HG02588 (cell line): ENCODE results near the gene SMC3.

ENCODE experiments used
- ATAC-seq: cut with Tn5 transposase; IDR thresholded peaks from one replicate; pipeline ENCODE4 v1.9.1; 2021; ENCODE audit warnings: mild to moderate bottlenecking, moderate library complexity; ENCODE audit not compliant: unreplicated experiment

Gene SMC3

DNA sequence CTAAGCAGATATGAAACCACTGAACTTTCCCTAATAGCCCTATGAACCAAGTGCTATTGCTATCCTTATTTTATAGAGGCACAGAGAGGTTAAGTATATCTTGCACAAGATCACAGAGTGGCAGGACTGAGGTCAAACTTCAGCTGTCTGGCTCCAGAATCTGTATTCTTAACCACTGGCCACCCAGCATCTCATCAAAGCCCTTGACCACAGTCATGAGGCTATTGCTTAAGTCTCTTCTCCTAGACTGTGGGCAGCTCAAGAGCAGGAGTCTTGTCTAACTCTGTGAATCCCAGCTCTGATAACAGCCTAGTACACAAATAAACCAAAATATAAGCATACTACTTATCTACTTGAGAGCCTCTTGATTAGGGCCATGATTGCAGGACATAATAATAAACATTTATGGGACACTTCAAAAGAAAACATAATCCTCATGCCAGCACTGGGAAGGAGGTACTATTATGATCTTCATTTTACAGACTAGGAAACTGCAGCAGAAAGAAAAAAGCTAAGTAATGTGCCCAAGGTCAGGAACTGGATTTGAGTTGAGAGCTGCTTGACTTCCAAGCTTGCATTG lies 22.4 kb upstream of the SMC3 start:
- no peak for ATAC-seq

DNA sequence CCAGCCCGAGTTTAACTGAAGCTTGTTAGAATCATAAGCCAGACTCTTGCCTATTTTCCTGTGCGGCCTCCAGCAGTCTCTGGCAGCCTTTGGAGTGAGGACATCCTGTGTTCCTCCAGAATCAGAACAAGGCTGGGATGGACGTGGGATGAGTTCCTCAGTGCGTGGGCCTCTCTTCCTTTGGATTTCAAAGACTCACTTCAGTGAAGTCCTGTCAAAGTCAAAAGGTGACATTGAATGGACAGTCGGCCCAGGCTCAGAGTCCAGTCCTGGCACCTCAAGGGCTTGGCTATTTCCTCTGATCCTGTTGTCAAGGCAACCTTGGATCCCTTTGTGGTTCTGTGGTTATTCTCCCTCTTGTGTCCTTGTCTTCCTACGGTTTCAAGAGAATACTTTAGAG lies 21.4 kb upstream of the SMC3 start:
- ATAC-seq, result no peak

DNA sequence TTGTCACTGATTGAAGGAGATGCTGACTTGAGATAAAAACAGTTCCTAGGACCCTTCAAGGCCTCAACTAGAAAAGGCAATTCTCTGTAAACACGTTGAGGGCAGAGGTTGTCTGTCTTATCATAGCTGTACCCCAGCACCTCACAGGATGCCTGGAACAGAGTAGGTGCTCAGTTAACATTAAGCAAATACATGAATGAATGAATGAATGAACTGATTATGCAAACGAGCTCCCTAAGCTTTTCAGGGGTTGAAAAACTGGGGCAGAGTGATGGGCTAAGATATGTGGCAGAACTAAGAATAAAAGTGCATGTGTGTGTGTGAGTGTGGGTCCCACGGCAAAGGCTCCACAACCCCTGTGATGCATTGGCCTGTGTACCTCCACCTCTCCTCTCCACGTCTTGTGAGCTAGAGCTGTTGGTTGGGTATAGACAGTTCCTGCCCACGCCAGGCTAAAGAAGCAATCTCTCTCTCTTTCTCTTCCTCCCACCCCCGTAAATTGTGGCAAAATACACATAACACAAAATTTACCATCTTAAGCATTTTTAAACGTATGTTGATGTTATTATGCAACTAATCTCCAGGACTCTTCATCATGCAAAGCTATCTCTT lies 20.9 kb upstream of the SMC3 start:
- no peak for ATAC-seq

DNA sequence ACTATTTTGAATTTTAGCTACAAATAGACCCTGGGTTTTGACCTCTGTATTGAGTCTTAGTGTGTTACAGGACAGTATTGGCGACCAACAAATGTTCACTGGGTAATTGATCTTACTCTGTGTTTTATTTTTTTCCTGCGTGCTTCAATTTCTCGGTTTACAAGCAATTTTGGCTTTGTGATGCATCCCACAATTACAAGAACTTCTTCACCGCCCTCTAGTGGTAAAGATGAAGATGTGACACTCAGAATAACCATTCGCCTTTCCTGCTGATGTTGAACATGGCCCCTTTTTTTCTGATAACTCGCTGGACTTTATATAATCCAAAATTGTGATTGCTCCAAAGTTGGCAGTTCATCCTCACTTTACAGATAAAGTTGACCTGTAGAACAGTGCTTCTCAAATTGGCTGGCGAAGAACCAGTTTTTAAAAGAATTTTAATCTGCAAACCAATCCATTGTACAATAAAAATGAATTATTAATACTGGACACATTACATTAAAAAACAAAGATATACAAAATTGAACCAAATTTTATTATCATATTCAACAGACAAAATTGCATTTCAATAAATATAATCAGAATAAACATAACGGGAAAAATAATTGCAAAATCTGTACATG lies 20.2 kb upstream of the SMC3 start:
- no peak for ATAC-seq

DNA sequence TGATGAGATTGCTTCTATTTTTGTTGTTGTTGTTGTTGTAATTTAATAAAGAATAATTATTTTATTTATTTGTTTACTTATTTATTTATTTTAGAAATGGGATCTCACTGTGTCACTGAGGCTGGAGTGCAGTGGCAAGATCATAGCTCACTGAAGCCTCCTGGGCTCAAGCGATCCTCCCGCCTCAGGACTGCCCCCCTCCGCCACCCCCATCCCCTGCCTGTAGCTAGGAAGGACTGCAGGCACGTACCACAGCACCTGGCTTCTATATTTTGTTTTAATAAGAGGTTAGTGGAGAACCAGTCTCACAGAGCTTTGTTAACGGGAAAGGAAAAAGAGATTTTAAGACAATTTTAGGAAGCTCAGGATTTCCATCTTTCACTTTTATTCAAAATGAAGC lies 19.5 kb upstream of the SMC3 start:
- no peak for ATAC-seq

DNA sequence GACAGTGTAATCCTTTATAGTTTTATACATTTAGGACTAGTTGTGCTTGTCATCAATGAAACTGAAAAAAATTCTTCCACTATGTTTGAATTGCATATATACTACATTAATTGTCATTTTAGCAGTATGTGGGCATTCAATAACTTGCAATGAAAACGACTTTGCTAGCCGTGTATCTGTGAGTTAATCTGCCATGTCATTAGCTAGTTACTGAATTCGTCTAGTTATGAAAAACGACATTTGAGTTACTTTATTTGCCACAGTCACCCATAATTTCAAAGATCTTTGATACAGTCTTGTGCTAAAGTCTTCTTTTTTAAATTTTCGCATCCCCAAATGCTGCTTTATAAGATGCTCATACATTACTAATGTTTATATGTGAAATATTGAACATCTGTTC lies 18.3 kb upstream of the SMC3 start:
- ATAC-seq, result no peak

DNA sequence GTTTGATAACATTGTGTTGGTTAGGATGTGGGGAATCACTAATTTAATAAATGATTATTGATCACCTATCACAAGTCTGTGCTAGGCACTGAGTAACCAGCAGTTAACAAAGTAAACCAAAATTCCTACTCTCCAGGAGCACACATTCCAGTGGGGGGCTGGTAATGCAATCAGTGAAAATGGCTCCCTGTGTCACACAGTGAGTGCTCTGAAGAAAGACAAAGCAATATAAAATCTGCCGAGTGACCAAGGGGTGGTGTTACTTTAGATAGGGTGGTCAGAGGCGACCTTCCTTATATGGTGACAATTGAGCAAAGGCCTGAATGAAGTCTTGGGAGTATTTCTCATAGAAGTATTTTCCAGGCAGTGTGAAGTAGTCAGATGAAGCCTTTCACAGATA lies 13.6 kb upstream of the SMC3 start:
- no peak for ATAC-seq

DNA sequence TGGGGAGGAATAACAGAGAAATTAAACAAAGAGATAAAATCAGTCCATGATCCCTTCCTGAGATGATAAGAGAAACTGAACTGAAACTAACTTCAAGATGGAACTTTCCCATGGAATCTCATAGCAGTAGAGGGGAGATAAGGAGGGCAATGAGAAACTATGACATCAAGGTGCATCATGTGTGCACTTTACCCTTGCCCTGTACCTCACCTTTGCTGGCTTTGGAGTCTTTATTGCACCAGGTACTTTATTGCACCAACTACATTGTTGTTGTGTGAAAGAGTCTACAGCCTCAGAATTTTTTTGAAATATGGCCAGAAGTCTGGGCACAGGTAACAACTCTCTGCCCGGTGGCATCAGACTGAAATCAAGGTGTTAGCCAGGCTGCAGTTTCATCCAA lies 11.2 kb upstream of the SMC3 start:
- ATAC-seq, result no peak

DNA sequence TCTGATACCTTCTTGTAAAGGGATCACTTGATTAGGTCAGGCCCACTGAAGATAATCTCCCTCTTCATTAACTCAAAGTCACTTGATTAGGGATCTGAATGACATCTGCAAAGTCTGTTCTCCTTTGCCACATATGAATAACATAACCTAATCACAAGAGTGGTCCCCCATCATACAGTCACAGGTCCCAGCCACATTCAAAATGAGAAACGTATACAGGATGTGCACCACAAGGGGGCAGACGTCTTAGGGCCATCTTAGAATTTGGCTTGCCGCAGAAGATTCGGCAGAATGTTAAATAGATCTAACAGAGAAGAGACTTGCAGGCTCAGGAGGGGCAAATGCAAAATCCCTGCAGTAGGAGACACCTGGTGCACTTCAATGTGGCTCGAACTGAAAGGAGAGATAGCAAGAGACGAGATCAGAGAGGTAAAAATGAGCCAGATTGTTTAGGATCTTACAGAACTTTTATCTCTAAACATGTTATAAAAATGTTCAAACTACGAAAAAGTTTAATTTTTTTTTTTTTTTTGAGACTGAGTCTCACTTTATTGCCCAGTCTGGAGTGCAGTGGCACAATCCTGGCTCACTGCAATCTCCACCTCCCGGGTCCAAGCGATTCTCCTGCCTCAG lies 10.4 kb upstream of the SMC3 start:
- no peak for ATAC-seq

DNA sequence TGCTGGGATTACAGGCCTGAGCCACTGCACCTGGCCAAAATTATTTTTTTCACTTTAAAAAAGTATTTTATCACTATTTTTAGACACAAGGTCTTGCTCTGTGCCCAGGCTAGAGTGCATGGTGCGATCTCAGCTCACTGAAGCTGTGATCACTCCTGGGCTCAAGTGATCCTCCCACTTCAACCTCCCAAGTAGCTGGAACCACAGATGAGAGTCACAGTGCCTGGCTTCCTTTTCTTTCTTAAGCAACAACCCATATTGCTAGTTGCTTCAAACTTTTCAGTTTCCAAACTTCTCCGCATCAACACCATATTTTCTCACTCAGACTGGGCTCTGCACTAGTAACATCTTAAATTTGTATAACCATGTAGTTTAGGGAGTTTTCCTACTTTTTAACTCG lies 9.5 kb upstream of the SMC3 start:
- ATAC-seq, result no peak

DNA sequence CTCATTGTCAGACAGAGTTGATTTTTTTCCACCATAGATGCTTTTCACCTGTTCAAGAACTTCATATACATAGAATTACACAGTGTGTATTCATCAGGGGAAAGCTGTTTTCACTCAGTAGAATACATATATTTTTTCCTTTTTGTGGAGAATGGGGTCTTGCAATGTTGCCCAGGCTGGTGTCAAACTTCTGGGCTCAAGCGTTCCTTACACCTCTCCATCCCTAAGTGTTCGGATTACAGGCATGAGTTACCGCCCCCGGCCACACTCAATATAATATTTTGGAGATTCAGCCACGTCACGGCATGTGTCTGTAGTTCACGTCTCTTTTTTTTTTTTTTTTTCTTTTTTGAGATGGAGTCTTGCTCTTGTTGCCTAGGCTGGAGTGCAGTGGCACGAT lies 7.5 kb upstream of the SMC3 start:
- ATAC-seq, result no peak

DNA sequence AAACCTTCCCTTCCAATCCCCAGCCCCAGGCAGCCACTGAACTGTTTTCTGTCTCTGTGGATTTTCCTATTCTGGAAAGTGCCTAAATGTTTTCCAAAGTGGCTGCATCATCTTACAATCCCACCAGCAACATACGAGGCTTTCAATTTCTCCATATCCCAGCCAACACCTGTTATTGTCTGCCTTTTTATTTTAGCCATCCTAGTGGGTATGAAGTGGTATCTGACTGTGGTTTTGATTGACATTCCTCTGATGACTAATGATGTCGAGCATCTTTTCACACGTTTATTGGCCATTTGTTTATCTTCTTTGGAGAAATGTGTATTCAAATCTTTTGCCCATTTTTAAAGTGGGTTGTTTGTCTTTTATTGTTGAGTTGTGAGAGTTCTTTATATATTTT lies 6.2 kb upstream of the SMC3 start:
- no peak for ATAC-seq

DNA sequence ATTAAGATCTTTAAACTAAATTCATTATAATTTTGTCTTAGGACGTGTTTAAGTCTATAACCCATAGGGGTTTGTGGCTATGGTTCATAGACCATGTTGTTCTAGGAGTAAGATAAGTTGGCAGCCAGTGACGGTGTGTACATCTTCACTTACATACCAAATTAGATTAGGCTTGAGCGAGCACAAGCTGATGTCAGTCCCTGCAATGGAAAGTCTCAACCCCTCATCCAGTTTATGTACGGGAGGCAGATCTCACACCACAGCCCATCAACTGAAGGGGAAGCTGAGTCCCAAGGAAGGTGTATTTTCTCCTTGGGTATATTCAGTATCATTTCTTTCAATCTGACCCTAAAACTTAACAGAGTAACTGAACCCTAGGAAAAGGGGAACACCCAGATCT lies 5.1 kb upstream of the SMC3 start:
- ATAC-seq, result no peak

DNA sequence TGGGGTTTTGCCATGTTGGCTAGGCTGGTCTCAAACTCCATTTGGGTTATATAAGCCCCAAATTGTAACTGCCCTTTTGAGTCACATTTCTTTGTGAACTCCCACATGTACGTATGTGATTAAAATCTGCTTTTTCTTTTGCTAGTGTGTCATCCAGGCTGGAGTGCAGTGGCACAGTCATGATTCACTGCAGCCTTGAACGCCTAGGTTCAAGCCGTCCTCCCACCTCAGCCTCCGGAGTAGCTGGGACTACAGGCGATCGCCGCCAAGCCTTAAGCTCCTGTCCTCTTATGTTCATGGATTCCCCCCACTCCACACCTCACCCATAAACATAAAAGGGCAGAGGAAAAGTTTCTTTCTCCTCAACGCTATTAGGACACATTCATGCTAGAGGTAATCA lies 4.4 kb upstream of the SMC3 start:
- no peak for ATAC-seq

DNA sequence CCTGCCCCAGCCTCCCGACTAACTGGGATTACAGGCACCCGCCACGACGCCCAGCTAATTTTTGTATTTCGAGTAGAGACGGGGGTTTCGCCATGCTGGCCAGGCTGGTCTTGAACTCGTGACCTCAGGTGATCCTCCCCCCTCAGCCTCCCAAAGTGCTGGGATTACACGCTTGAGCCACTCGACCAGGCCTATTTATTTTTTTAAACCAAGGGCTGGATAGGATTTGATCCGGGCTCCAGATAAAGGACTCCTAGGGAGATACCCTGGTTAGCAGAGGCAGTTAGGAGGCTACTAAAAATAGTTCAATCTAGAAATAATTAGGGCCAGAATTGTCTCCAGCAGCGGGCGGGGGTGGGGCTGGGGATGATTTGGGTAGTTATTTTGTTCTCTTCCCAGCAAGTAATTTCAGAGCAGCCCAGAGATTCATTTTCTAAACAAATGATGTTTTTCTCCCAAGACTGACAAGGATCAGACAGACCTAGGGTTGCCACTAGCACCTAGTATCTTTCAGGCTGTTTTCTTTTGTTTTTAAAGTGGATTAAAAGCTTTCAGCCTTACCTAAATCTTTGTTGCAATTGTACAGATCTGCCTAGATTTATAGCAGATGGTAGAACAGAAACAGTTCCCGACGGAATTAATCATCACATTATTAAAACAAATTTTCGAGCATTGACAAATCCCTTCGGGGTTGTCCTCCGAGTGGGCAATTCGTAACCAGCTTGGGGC lies 859 bp upstream of the SMC3 start:
- no peak for ATAC-seq

DNA sequence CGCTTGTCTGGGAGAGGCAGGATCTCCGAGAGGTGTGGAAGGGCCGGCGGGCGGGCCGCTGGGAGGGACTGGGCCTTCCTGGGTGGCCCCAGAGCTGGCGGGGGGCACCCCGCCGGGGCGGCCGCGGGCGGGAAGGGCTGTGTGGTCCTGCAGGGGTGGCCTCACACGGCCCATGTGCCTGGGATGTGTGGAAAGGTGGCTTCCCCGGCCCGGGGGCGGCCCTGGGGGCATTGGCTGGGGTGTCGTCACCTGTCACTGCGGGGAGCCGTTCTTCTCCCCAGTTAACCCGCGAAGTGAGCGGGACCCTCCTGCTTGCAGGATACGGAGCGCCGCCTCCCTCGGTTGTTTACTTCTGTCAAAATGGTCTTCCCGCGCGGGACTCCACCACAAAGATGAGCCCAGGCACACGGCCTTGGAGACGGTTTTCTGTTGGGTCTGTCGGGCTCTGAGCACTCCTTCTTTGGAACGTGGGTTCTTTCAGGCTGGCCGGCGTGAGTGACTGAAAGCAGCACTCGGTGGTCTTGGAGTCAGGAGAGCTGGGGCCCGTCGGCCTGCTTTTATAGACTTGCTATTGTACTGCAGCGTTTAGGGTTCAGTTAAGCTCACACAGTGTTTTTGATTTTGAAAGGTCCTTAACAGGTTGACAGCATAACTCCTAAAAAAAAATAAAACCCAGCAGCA lies 700 bp downstream of the SMC3 start:
- peak; percentile 30 for ATAC-seq

DNA sequence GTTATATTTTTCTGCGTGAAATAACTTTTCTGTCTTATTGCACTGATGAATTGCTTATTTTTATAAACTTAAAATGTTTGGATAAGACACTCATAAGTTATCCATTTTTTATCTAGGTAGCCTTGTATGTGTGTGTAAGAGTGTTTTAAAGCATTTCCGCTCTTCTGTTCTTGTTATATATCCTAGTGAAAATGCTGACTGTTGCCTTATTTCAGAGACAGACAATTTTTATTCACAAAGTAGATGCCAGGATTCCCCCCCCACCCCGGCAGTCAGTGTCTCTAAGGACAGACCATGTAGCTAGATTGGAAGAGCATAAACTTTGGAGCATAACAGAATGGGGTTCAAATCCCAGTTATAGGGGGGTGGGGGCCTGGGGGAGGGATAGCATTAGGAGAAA lies 1.6 kb downstream of the SMC3 start:
- no peak for ATAC-seq

DNA sequence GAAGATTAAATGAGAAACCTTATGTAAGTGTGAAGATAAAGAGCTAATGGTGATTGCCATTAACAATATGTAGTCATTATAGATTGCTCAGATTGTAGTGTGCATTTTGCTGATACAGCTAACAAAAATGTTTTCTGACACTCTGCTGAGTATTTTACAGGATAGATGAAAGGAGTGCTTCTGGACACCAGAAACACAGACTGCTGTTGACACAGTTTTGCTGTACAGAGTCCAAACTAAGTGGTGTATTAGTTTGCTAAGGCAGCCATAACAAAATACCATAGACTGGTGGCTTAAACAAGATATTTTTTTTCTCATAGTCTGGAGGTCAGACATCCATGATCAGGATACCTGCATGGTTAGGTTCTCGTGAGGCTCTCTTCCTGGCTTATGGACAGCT lies 2.2 kb downstream of the SMC3 start:
- no peak for ATAC-seq

DNA sequence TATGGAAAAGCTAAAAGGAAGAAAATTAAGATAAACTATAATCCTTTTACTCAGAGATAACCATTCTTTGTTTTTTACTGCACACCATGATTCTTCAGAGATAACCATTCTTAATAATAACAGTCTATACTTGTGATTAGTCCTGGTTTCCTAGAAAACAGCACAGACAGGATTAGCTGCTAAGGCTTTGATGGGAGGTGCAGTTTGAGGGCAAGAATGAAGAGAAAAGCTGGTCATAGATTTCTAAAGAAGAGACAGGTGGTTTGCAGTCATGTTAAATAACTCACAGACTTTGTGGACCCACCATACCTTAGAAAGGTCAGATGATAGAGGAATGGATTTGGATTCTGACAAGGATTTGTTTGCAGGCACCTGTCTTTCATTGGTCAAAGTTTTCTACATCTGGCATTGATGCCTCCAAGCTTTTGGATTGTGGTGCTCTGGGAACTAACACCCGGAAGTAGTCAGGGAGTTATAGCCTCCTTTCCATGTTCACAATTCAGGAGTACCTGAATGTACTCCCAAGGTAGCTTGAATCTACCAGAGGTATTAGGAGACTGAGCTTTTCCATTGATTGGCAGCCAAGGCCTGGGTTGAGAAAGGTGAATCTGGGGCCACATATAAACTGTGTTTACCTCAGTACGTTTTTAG lies 3.7 kb downstream of the SMC3 start:
- ATAC-seq, result no peak

DNA sequence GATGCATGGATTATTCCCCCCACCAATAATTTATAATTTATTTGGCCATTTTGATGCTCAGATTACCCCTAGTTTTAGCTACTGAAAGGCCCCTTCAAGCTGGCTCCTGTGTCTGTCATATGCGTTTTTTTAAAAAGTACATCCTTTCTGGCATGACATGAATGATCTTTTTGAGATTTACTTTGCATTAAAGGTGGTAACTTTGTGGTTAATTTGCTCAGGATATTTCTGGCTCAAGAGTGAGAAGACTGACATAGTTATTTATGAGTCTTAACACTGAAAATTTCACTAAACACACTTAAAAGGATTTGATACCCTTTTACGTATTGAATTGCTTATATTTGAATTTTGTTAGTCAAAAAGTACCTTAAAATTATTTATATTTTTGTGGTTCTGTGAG lies 5.4 kb downstream of the SMC3 start:
- no peak for ATAC-seq

DNA sequence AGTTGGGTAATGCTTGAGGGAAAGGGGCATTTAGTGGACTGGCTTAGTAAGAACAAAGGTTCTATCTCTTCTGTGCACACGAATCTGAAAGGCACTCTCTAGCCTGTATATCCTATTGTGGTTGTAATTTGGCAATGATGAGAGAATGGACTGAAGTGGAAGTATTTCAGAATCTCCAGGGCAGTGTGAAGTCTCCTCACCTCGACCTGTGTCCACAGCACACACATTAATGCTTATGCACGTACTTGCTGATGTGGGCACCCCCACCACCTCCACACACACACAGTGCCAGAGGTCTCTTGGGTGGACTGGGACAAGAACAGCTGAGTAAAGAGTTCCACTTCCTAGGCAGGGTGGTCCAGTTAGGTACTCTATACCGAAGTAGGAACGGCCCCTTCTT lies 6.9 kb downstream of the SMC3 start:
- no peak for ATAC-seq
